OCI-LY1 (cell line): ENCODE measurements around the gene SPRN.

Experiments
- CTCF ChIP-seq: fragments of 200-600 bp; sonication (generic), shearing (Covaris generic); IDR thresholded peaks from 2 replicates; pipeline ENCODE4 v1.5.1; 2017; ENCODE audit warnings: mild to moderate bottlenecking, antibody characterized with exemption, low read length, moderate library complexity, mixed read lengths
- EZH2 ChIP-seq: fragments of 200-600 bp; sonication (generic), shearing (Covaris generic); IDR thresholded peaks from 2 replicates; pipeline ENCODE4 v1.8.0; 2017; ENCODE audit warnings: borderline replicate concordance, mixed run types, mild to moderate bottlenecking, antibody characterized with exemption, low read length, moderate library complexity, mixed read lengths

- TF ChIP-seq CTCF (no peak), EZH2 (no peak)
These were observed 4.4 kb downstream of the SPRN start for GRCh38 chr10:133420028-133420427.
